IMR-90 (cell line): ENCODE data around the gene KCTD5. TPM values are rescaled to one million over a fixed set of nuclear protein-coding genes. Genes with fewer than 3 reads are reported as not detected.
"Not testable (repeated sequence)": the region's sequence is repeated elsewhere in the genome, so short reads cannot be mapped to it uniquely, and the experiment has no call there.

Experiments used
- ATAC-seq: fragments of 200-7000 bp; cut with Tn5 transposase; 2 replicates; pipeline ENCODE4 v1.9.1; 2020; ENCODE audit warnings: low read depth, mild to moderate bottlenecking, moderate library complexity
- BruUV-seq: library from RNA; stranded (reverse); fragments of 400-500 nt; replicated peaks from 2 replicates; lab custom pipeline; 2021; lab: Mats Ljungman, UMichigan
- CTCF ChIA-PET: fragments of 300-600 bp; formaldehyde crosslinking; extraction: SDS; loops from one replicate; lab custom pipeline; 2021; ENCODE audit warnings: antibody characterized with exemption; lab: Yijun Ruan, JAX
- POLR2A ChIA-PET: fragments of 300-600 bp; sonication (Branson Sonifier 250); formaldehyde crosslinking; loops from one replicate; lab custom pipeline; 2022; ENCODE audit warnings: antibody characterized with exemption; ENCODE audit not compliant: unreplicated experiment; lab: Charles Lee
- DNase-seq: peaks from one replicate; pipeline ENCODE4 v3.0.0; 2013
- H2AFZ ChIP-seq: replicated peaks from 2 replicates; pipeline ENCODE3; 2013; ENCODE audit warnings: low read length, mild to moderate bottlenecking; ENCODE audit not compliant: poor library complexity
- H2AK5ac ChIP-seq: 2 replicates; pipeline ENCODE4 v1.6.1; 2013; ENCODE audit warnings: low read depth, low read length, inconsistent platforms
- H2AK9ac ChIP-seq: replicated peaks from 2 replicates; pipeline ENCODE3; 2013; ENCODE audit warnings: mild to moderate bottlenecking, low read depth, low read length, moderate library complexity; ENCODE audit not compliant: poor library complexity
- H2BK120ac ChIP-seq: 2 replicates; pipeline ENCODE4 v1.6.1; 2013; ENCODE audit warnings: low read depth, low read length, inconsistent platforms
- H2BK15ac ChIP-seq: 3 replicates; pipeline ENCODE4 v1.6.1; 2013; ENCODE audit warnings: low read depth, low read length, inconsistent platforms
- H2BK20ac ChIP-seq: 2 replicates; pipeline ENCODE4 v1.6.1; 2013; ENCODE audit warnings: low read depth, mild to moderate bottlenecking, inconsistent platforms, low read length, moderate library complexity
- H2BK5ac ChIP-seq: 2 replicates; pipeline ENCODE4 v1.6.1; 2013; ENCODE audit warnings: mild to moderate bottlenecking, low read depth, low read length, inconsistent platforms; ENCODE audit not compliant: poor library complexity, severe bottlenecking
- H3K14ac ChIP-seq: replicated peaks from 2 replicates; pipeline ENCODE4 v1.6.1; 2013; ENCODE audit warnings: low read depth, low read length, inconsistent platforms
- H3K18ac ChIP-seq: 2 replicates; pipeline ENCODE4 v1.6.1; 2013; ENCODE audit warnings: low read depth, low read length, control low read depth
- H3K23ac ChIP-seq: 2 replicates; pipeline ENCODE4 v1.6.1; 2013; ENCODE audit warnings: low read depth, low read length, inconsistent platforms
- H3K27ac ChIP-seq: 2 replicates; pipeline ENCODE4 v1.5.1; 2013; ENCODE audit warnings: mild to moderate bottlenecking, control low read depth, low read length; ENCODE audit not compliant: insufficient read depth
- H3K27me3 ChIP-seq: 2 replicates; pipeline ENCODE4 v1.6.1; 2013; ENCODE audit warnings: low read length; ENCODE audit not compliant: control insufficient read depth, insufficient read depth
- H3K36me3 ChIP-seq: 2 replicates; pipeline ENCODE4 v1.6.1; 2013; ENCODE audit warnings: low read length, mixed read lengths; ENCODE audit not compliant: control insufficient read depth, insufficient read depth
- H3K4ac ChIP-seq: 2 replicates; pipeline ENCODE4 v1.6.1; 2013; ENCODE audit warnings: low read depth, low read length, inconsistent platforms
- H3K4me1 ChIP-seq: 2 replicates; pipeline ENCODE4 v1.6.1; 2013; ENCODE audit warnings: low read length, mixed read lengths; ENCODE audit not compliant: control insufficient read depth, insufficient read depth
- H3K4me2 ChIP-seq: 2 replicates; pipeline ENCODE4 v1.6.1; 2013; ENCODE audit warnings: low read depth, mild to moderate bottlenecking, control low read depth, low read length, moderate library complexity
- H3K4me3 ChIP-seq: 2 replicates; pipeline ENCODE4 v1.5.1; 2013; ENCODE audit warnings: low read depth, mild to moderate bottlenecking, control low read depth, low read length, moderate library complexity; ENCODE audit not compliant: insufficient read depth
- H3K56ac ChIP-seq: 2 replicates; pipeline ENCODE4 v1.6.1; 2013; ENCODE audit warnings: low read length, inconsistent platforms; ENCODE audit not compliant: insufficient read depth; ENCODE audit errors: extremely low read depth
- H3K79me1 ChIP-seq, 2 experiments: 2 replicates each; pipeline ENCODE4 v1.6.1; 2013; ENCODE audit warnings: low read length in 2 of 2, inconsistent platforms in 1 of 2, low read depth in 1 of 2
- H3K9ac ChIP-seq: 2 replicates; pipeline ENCODE4 v1.6.1; 2013; ENCODE audit warnings: low read depth, low read length, control low read depth
- H3K9me1 ChIP-seq: 2 replicates; pipeline ENCODE4 v1.6.1; 2013; ENCODE audit warnings: low read length, inconsistent platforms; ENCODE audit not compliant: insufficient read depth
- H3K9me3 ChIP-seq: 2 replicates; pipeline ENCODE4 v1.6.1; 2013; ENCODE audit warnings: low read length; ENCODE audit not compliant: control insufficient read depth, insufficient read depth
- H4K20me1 ChIP-seq: 2 replicates; pipeline ENCODE4 v1.6.1; 2013; ENCODE audit warnings: low read length, inconsistent platforms; ENCODE audit not compliant: insufficient read depth
- H4K5ac ChIP-seq: 2 replicates; pipeline ENCODE4 v1.6.1; 2013; ENCODE audit warnings: mild to moderate bottlenecking, low read depth, low read length, control low read depth
- H4K8ac ChIP-seq, 2 experiments: 2 replicates each; pipeline ENCODE4 v1.6.1; 2013; ENCODE audit warnings: low read depth in 2 of 2, low read length in 2 of 2, control low read depth in 1 of 2, inconsistent platforms in 1 of 2
- H4K91ac ChIP-seq: 2 replicates; pipeline ENCODE4 v1.6.1; 2013; ENCODE audit warnings: low read depth, low read length, inconsistent platforms; ENCODE audit not compliant: insufficient read depth
- WGBS, 2 experiments: methylation state at CpG; one replicate each; pipeline versions ENCODE4 v1.1.5 to v1.1.7; 2013; ENCODE audit warnings: missing lambda C conversion rate in 2 of 2; ENCODE audit not compliant: insufficient read length in 1 of 2; ENCODE audit errors: extremely low coverage in 2 of 2; 5-methylcytosine and 5-hydroxymethylcytosine counted together
- dilution Hi-C: fragments of 300-500 bp; cut with HindIII; formaldehyde crosslinking; loops from one replicate; pipeline ENCODE4 v1.14.3; 2018; ENCODE audit warnings: low sequenced_read_pairs; ENCODE audit not compliant: unreplicated experiment
- in situ Hi-C: fragments of 300-500 bp; cut with MboI; formaldehyde crosslinking; loops from 3 replicates; pipeline ENCODE4 v1.14.3; 2019; ENCODE audit warnings: low sequenced_read_pairs, inconsistent platforms, mixed read lengths
- intact Hi-C: fragments of 100-400 bp; cut with micrococcal nuclease; formaldehyde crosslinking; loops from 2 replicates; pipeline ENCODE4 v1.10.0; 2022
- polyA plus RNA-seq, 3 experiments: library from polyadenylated mRNA; depleted of rRNA; stranded (reverse); fragments of >200 nt; gene quantifications; 2 replicates each; pipeline ENCODE4 v1.2.3, GENCODE V29; 2012; ENCODE audit warnings: low replicate concordance in 1 of 3
- total RNA-seq: library from RNA; depleted of rRNA; stranded (reverse); fragments of >200 nt; gene quantifications from 2 replicates; pipeline ENCODE4 v1.2.3, GENCODE V29; 2012

Gene KCTD5
- total and polyA plus RNA-seq, 2 of the 4 experiments (the other 2 are of a cell fraction) = 17.2 to 56.2 TPM

- H3K36me3 ChIP-seq, H3K79me1 ChIP-seq, H2AK9ac ChIP-seq, H4K20me1 ChIP-seq, CTCF ChIA-PET, BruUV-seq, H2BK15ac ChIP-seq, in situ Hi-C loops, H3K4ac ChIP-seq, H2AFZ ChIP-seq, H2BK20ac ChIP-seq, POLR2A ChIA-PET, H3K27me3 ChIP-seq, H4K5ac ChIP-seq, H4K8ac ChIP-seq, H3K56ac ChIP-seq, intact Hi-C loops, H3K23ac ChIP-seq, H2BK5ac ChIP-seq, H3K4me2 ChIP-seq, H3K9ac ChIP-seq, H3K9me1 ChIP-seq, H3K18ac ChIP-seq, H3K9me3 ChIP-seq, DNase-seq, H3K4me1 ChIP-seq, H2AK5ac ChIP-seq, H2BK120ac ChIP-seq, H3K4me3 ChIP-seq, H3K27ac ChIP-seq, dilution Hi-C loops, H4K91ac ChIP-seq, ATAC-seq, H3K14ac ChIP-seq: not testable (repeated sequence)
- WGBS, 2 experiments = no CpG with 5 or more reads among the region's 11 CpGs
These were observed 22.2 kb upstream of the KCTD5 start for GRCh38 chr16:2660014-2660662.
